HCT116 (cell line): ENCODE measurements around the gene FTO. TPM values are rescaled to one million over a fixed set of nuclear protein-coding genes. Genes with fewer than 3 reads are reported as not detected.

Experiments
- ATAC-seq: fragments of 200-7000 bp; cut with Tn5 transposase; 2 replicates; pipeline ENCODE4 v1.9.1; 2020; ENCODE audit warnings: mild to moderate bottlenecking, moderate library complexity
- BruUV-seq: library from RNA; stranded (reverse); fragments of 400-500 nt; replicated peaks from 2 replicates; lab custom pipeline; 2021; lab: Mats Ljungman, UMichigan
- CTCF ChIA-PET: fragments of 300-600 bp; sonication (Branson Sonifier 250); formaldehyde crosslinking; loops from one replicate; lab custom pipeline; 2021; ENCODE audit warnings: antibody characterized with exemption; lab: Charles Lee
- POLR2A ChIA-PET: fragments of 300-600, 350-600 bp; sonication (Branson Sonifier 250); formaldehyde crosslinking; loops from one replicate; lab custom pipeline; 2021; ENCODE audit warnings: antibody characterized with exemption; lab: Charles Lee
- RAD21 ChIA-PET, 2 experiments: fragments of 300-600 bp; sonication (Branson Sonifier 250); formaldehyde crosslinking; loops; one replicate each; lab custom pipeline; 2023; ENCODE audit warnings: low total read pairs in 2 of 2; ENCODE audit not compliant: uncharacterized antibody in 2 of 2, unreplicated experiment in 2 of 2, low non-redundant PET in 1 of 2; lab: Charles Lee
- DNase-seq: peaks from one replicate; pipeline ENCODE4 v3.0.0-alpha.2; 2010; ENCODE audit warnings: low read depth, low spot score
- H2AFZ ChIP-seq: fragments of 200-600 bp; shearing (Covaris generic), sonication (generic); 2 replicates; pipeline ENCODE4 v1.6.1; 2017; ENCODE audit warnings: low read depth, mixed run types, mixed read lengths, antibody characterized with exemption, low read length; ENCODE audit not compliant: poor library complexity, severe bottlenecking
- H3K27ac ChIP-seq: 2 replicates; pipeline ENCODE4 v1.5.1; 2012; ENCODE audit warnings: low read depth, low read length
- H3K27me3 ChIP-seq: fragments of 200-600 bp; sonication (generic); 2 replicates; pipeline ENCODE4 v1.6.1; 2016; ENCODE audit warnings: mixed run types, low read length, mixed read lengths; ENCODE audit not compliant: insufficient read depth
- H3K36me3 ChIP-seq, 2 experiments: fragments of 200-500 bp in 1 of 2; fragments of 200-600 bp in 1 of 2; sonication (Bioruptor generic) in 1 of 2; sonication (generic) in 1 of 2; 2 replicates each; pipeline versions ENCODE4 v1.5.1 to v1.6.1; 2014 to 2016; ENCODE audit warnings: low read length in 2 of 2, inconsistent platforms in 1 of 2, mixed read lengths in 1 of 2, mixed run types in 1 of 2; ENCODE audit not compliant: insufficient read depth in 2 of 2, control insufficient read depth in 1 of 2
- H3K4me1 ChIP-seq, 2 experiments: fragments of 200-600 bp in 1 of 2; sonication (generic) in 1 of 2; 2 replicates each; pipeline versions ENCODE4 v1.5.1 to v1.6.1; 2012 to 2017; ENCODE audit warnings: low read length in 2 of 2, inconsistent platforms in 1 of 2, mild to moderate bottlenecking in 1 of 2, mixed read lengths in 1 of 2, mixed run types in 1 of 2, moderate library complexity in 1 of 2; ENCODE audit not compliant: insufficient read depth in 2 of 2, control insufficient read depth in 1 of 2
- H3K4me2 ChIP-seq: fragments of 200-600 bp; sonication (generic); 2 replicates; pipeline ENCODE4 v1.6.1; 2017; ENCODE audit warnings: mixed run types, low read length, mixed read lengths
- H3K4me3 ChIP-seq, 2 experiments: fragments of 200-600 bp in 1 of 2; sonication (generic) in 1 of 2; replicated peaks in 1 of 2; 2 replicates each; pipeline ENCODE4 v1.5.1; 2011 to 2016; ENCODE audit warnings: low read length in 2 of 2, control low read depth in 1 of 2, low read depth in 1 of 2, mild to moderate bottlenecking in 1 of 2, mixed read lengths in 1 of 2, mixed run types in 1 of 2
- H3K79me2 ChIP-seq: fragments of 200-600 bp; sonication (generic); 2 replicates; pipeline ENCODE4 v1.6.1; 2017; ENCODE audit warnings: mild to moderate bottlenecking, mixed run types, low read length, moderate library complexity, mixed read lengths; ENCODE audit not compliant: insufficient read depth
- H3K9ac ChIP-seq: fragments of 200-600 bp; sonication (generic); 2 replicates; pipeline ENCODE4 v1.6.1; 2016; ENCODE audit warnings: low read length, mixed read lengths
- H3K9me2 ChIP-seq: fragments of 200-600 bp; sonication (generic), shearing (Covaris generic); 2 replicates; pipeline ENCODE4 v1.6.1; 2017; ENCODE audit warnings: mixed run types, mild to moderate bottlenecking, moderate library complexity; ENCODE audit not compliant: insufficient read depth
- H3K9me3 ChIP-seq, 2 experiments: fragments of 200-500 bp in 1 of 2; fragments of 200-600 bp in 1 of 2; sonication (Bioruptor generic) in 1 of 2; sonication (generic) in 1 of 2; 2 replicates each; pipeline ENCODE4 v1.6.1; 2014 to 2017; ENCODE audit warnings: low read length in 2 of 2, mixed read lengths in 2 of 2, inconsistent platforms in 1 of 2, low read depth in 1 of 2, mild to moderate bottlenecking in 1 of 2, mixed run types in 1 of 2, moderate library complexity in 1 of 2; ENCODE audit not compliant: control insufficient read depth in 1 of 2, insufficient read depth in 1 of 2
- H4K20me1 ChIP-seq: fragments of 200-600 bp; sonication (generic), shearing (Covaris generic); 2 replicates; pipeline ENCODE4 v1.6.1; 2017; ENCODE audit warnings: mixed run types, mild to moderate bottlenecking, moderate library complexity; ENCODE audit not compliant: insufficient read depth
- CBX3 ChIP-seq: IDR thresholded peaks from 2 replicates; pipeline ENCODE4 v1.6.1; 2012; ENCODE audit warnings: low read depth
- CEBPB ChIP-seq: IDR thresholded peaks from 2 replicates; pipeline ENCODE4 v1.6.1; 2012; ENCODE audit warnings: low read depth
- EGR1 ChIP-seq: IDR thresholded peaks from 2 replicates; pipeline ENCODE4 v1.6.1; 2012; ENCODE audit warnings: low read depth
- ELF1 ChIP-seq: IDR thresholded peaks from 2 replicates; pipeline ENCODE4 v1.6.1; 2012; ENCODE audit warnings: low read depth, borderline replicate concordance
- EZH2 ChIP-seq: fragments of 200-600 bp; sonication (generic); IDR thresholded peaks from 2 replicates; pipeline ENCODE4 v1.6.1; 2017; ENCODE audit warnings: antibody characterized with exemption, mixed run types
- RAD21 ChIP-seq: IDR thresholded peaks from 2 replicates; pipeline ENCODE4 v1.6.1; 2012; ENCODE audit warnings: low read depth, mild to moderate bottlenecking
- SIN3A ChIP-seq: IDR thresholded peaks from 2 replicates; pipeline ENCODE4 v1.6.1; 2012; ENCODE audit warnings: low read depth
- SP1 ChIP-seq: IDR thresholded peaks from 2 replicates; pipeline ENCODE4 v1.6.1; 2012; ENCODE audit warnings: low read depth
- SRF ChIP-seq: IDR thresholded peaks from 2 replicates; pipeline ENCODE4 v1.6.1; 2012; ENCODE audit warnings: low read depth
- YY1 ChIP-seq: IDR thresholded peaks from 2 replicates; pipeline ENCODE4 v1.6.1; 2011; ENCODE audit warnings: low read length, low read depth, moderate library complexity, mild to moderate bottlenecking; ENCODE audit not compliant: insufficient replicate concordance; ENCODE audit errors: extremely low read depth
- ZFX ChIP-seq: fragments of 450-650 bp; IDR thresholded peaks from 2 replicates; pipeline ENCODE4 v1.6.1; 2017
- intact Hi-C: fragments of 100-400 bp; cut with micrococcal nuclease; formaldehyde crosslinking; loops from 2 replicates; pipeline ENCODE4 v1.10.0; 2022
- total RNA-seq: library from RNA; stranded (reverse); gene quantifications from one replicate; pipeline ENCODE4 v1.2.1, GENCODE V29; 2021; ENCODE audit not compliant: unreplicated experiment
- TF ChIP-seq, protein P1 (sequence below): IDR thresholded peaks from 2 replicates; pipeline ENCODE4 v1.6.1; 2011; ENCODE audit warnings: mild to moderate bottlenecking, low read length, moderate library complexity; ENCODE audit not compliant: insufficient replicate concordance; ENCODE audit errors: extremely low read depth
- TF ChIP-seq, protein P2 (sequence below): IDR thresholded peaks from 2 replicates; pipeline ENCODE4 v1.6.1; 2012; ENCODE audit warnings: low read depth
- TF ChIP-seq, protein P3 (sequence below): IDR thresholded peaks from 2 replicates; pipeline ENCODE4 v1.6.1; 2012

FTO gene
- total RNA-seq, 1 experiment from 2014 or later, result 55.2 TPM

DNA sequence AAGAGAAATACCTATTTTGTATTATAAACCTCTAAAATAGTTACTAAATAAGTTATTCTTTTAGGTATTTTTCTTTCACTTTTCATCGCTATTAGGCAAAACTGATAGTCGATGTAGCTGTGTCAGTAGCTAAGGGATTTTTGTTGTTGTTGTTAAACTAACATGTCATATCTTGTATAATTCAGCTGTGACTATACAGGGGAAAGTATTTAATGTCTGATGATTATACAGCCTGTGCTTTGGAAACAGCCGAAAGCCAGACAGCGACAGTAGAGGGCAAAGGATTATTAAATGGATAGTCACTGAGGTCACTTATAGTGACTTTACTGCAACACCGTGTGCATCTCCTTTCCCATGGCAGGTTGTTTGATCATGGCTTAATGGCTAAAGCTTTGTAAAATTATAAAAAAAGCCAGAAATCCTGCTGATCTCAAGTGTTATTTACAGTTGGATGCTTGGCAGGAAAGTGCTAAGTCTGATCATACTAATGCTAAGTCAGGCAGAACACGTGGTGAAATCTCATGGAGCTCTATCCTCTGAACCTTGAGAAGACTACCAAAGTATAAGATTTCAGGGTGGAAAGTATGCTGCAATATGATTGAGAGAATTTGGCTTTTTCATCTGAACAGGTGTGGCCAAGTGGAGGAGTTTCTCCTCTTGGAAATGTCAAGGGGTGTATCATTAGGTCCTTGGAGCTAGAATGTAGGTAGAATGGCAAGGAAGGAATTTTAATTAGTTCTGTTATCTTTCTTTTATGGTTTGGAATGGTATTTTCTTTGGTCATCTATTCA lies 88.4 kb downstream of the FTO start:
- BruUV-seq, result no TSS peak
- TF ChIP-seq EZH2 (no peak), CEBPB (no peak), RAD21 (no peak), SIN3A (no peak), SP1 (no peak), YY1 (no peak), CBX3 (no peak), ZFX (no peak), SRF (no peak), ELF1 (no peak), EGR1 (no peak)
- TF ChIP-seq, protein P1, sequence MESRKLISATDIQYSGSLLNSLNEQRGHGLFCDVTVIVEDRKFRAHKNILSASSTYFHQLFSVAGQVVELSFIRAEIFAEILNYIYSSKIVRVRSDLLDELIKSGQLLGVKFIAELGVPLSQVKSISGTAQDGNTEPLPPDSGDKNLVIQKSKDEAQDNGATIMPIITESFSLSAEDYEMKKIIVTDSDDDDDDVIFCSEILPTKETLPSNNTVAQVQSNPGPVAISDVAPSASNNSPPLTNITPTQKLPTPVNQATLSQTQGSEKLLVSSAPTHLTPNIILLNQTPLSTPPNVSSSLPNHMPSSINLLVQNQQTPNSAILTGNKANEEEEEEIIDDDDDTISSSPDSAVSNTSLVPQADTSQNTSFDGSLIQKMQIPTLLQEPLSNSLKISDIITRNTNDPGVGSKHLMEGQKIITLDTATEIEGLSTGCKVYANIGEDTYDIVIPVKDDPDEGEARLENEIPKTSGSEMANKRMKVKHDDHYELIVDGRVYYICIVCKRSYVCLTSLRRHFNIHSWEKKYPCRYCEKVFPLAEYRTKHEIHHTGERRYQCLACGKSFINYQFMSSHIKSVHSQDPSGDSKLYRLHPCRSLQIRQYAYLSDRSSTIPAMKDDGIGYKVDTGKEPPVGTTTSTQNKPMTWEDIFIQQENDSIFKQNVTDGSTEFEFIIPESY, result no peak
- TF ChIP-seq, protein P2, sequence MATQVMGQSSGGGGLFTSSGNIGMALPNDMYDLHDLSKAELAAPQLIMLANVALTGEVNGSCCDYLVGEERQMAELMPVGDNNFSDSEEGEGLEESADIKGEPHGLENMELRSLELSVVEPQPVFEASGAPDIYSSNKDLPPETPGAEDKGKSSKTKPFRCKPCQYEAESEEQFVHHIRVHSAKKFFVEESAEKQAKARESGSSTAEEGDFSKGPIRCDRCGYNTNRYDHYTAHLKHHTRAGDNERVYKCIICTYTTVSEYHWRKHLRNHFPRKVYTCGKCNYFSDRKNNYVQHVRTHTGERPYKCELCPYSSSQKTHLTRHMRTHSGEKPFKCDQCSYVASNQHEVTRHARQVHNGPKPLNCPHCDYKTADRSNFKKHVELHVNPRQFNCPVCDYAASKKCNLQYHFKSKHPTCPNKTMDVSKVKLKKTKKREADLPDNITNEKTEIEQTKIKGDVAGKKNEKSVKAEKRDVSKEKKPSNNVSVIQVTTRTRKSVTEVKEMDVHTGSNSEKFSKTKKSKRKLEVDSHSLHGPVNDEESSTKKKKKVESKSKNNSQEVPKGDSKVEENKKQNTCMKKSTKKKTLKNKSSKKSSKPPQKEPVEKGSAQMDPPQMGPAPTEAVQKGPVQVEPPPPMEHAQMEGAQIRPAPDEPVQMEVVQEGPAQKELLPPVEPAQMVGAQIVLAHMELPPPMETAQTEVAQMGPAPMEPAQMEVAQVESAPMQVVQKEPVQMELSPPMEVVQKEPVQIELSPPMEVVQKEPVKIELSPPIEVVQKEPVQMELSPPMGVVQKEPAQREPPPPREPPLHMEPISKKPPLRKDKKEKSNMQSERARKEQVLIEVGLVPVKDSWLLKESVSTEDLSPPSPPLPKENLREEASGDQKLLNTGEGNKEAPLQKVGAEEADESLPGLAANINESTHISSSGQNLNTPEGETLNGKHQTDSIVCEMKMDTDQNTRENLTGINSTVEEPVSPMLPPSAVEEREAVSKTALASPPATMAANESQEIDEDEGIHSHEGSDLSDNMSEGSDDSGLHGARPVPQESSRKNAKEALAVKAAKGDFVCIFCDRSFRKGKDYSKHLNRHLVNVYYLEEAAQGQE, result no peak
- TF ChIP-seq, protein P3, sequence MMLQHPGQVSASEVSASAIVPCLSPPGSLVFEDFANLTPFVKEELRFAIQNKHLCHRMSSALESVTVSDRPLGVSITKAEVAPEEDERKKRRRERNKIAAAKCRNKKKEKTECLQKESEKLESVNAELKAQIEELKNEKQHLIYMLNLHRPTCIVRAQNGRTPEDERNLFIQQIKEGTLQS, result no peak
- no peak overlapping the region for H3K4me3 ChIP-seq
- H3K79me2 ChIP-seq, result 0 out of 2 replicates have a peak, but pooled peaks cover 9% of the 10 kb centered on the region
- no peaks in the 10 kb centered on the region for H3K9me3 ChIP-seq
- CTCF ChIA-PET, result interaction anchor here (1.4 kb wide), 1 partner anchor 49 kb away, joined by 6 read pairs; no protein-coding TSS in a partner anchor
- H3K27me3 ChIP-seq, result no peaks in the 10 kb centered on the region
- no peak overlapping the region for H3K4me2 ChIP-seq
- DNase-seq (no peak), ATAC-seq (no peak)
- H3K36me3 ChIP-seq, result no peaks in the 10 kb centered on the region
- RAD21 ChIA-PET, result no interaction called here
- H3K27ac ChIP-seq, result no peak overlapping the region
- intact Hi-C loops, result no loop called here
- H3K4me1 ChIP-seq, result no peaks in the 10 kb centered on the region
- no peak overlapping the region for H3K9ac ChIP-seq
- POLR2A ChIA-PET, result interaction anchor here (1.0 kb wide), 1 partner anchor 22 kb away, joined by 3 read pairs; no protein-coding TSS in a partner anchor
- H2AFZ ChIP-seq, result no peak overlapping the region
- H3K9me2 ChIP-seq, result no peaks in the 10 kb centered on the region
- 0 out of 2 replicates have a peak, but pooled peaks cover 4% of the 10 kb centered on the region for H4K20me1 ChIP-seq
